BE2C (cell line): ENCODE measurements around the gene IFNL1.
"Not testable (repeated sequence)": the region's sequence is repeated elsewhere in the genome, so short reads cannot be mapped to it uniquely, and the experiment has no call there.

Experiments used
- DNase-seq: peaks from one replicate; pipeline ENCODE4 v3.0.0-alpha.2; 2020
- H3K27me3 ChIP-seq: fragments of 250-450 bp; sonication (Bioruptor Pico); 2 replicates; pipeline ENCODE4 v1.5.1; 2020; ENCODE audit warnings: mild to moderate bottlenecking
- H3K36me3 ChIP-seq: fragments of 250-450 bp; sonication (Bioruptor Pico); 2 replicates; pipeline ENCODE4 v1.5.1; 2020; ENCODE audit warnings: mild to moderate bottlenecking
- H3K4me1 ChIP-seq: fragments of 250-450 bp; sonication (Bioruptor Pico); 2 replicates; pipeline ENCODE4 v1.5.1; 2020
- H3K4me3 ChIP-seq: 2 replicates; pipeline ENCODE4 v1.5.1; 2011; ENCODE audit warnings: low read depth, low read length
- H3K9me3 ChIP-seq: fragments of 250-450 bp; sonication (Bioruptor Pico); 2 replicates; pipeline ENCODE4 v1.5.1; 2020
- CTCF ChIP-seq: IDR thresholded peaks from 2 replicates; pipeline ENCODE4 v1.5.1; 2012; ENCODE audit warnings: mild to moderate bottlenecking, low read depth, low read length

The IFNL1 gene

GRCh38 chr19:39334444-39334976, 38.3 kb downstream of the IFNL1 start:
- TF ChIP-seq CTCF, result no peak
- DNase-seq, result no peak
- Histone ChIP-seq H3K36me3 (no peaks in the 10 kb centered on the region), H3K9me3 (no peaks in the 10 kb centered on the region), H3K27me3 (no peaks in the 10 kb centered on the region), H3K4me3 (no peak overlapping the region), H3K4me1 (no peaks in the 10 kb centered on the region)

- Histone ChIP-seq H3K36me3 (no peaks in the 10 kb centered on the region), H3K27me3 (no peaks in the 10 kb centered on the region), H3K4me3 (no peak overlapping the region), H3K9me3 (no peaks in the 10 kb centered on the region), H3K4me1 (no peaks in the 10 kb centered on the region)
- TF ChIP-seq CTCF, result no peak
- no peak for DNase-seq
Observed at GRCh38 chr19:39335168-39335548, 39.0 kb downstream of the IFNL1 start.

GRCh38 chr19:39336483-39336882, 40.3 kb downstream of the IFNL1 start:
- Histone ChIP-seq H3K27me3 (no peaks in the 10 kb centered on the region), H3K4me3 (no peak overlapping the region), H3K4me1 (no peaks in the 10 kb centered on the region), H3K36me3 (no peaks in the 10 kb centered on the region), H3K9me3 (no peaks in the 10 kb centered on the region)
- DNase-seq, result no peak
- no peak for TF ChIP-seq CTCF

GRCh38 chr19:39339674-39340073, 43.5 kb downstream of the IFNL1 start:
- no peak for TF ChIP-seq CTCF
- no peaks in the 10 kb centered on the region for H3K36me3 ChIP-seq
- no peak for DNase-seq
- H3K27me3 ChIP-seq, result no peaks in the 10 kb centered on the region
- no peaks in the 10 kb centered on the region for H3K4me1 ChIP-seq
- H3K9me3 ChIP-seq, result no peaks in the 10 kb centered on the region
- no peak overlapping the region for H3K4me3 ChIP-seq

- H3K4me1 ChIP-seq, DNase-seq, H3K4me3 ChIP-seq, H3K36me3 ChIP-seq, H3K9me3 ChIP-seq, H3K27me3 ChIP-seq: not testable (repeated sequence)
Observed at GRCh38 chr19:39340156-39340555, 43.9 kb downstream of the IFNL1 start.

GRCh38 chr19:39341129-39341718, 45.0 kb downstream of the IFNL1 start:
- Histone ChIP-seq H3K9me3 (no peaks in the 10 kb centered on the region), H3K36me3 (peaks cover 7% of the 10 kb centered on the region; the same call in 1 of the 2 replicates), H3K27me3 (no peaks in the 10 kb centered on the region), H3K4me3 (peak overlapping the region; percentile 98), H3K4me1 (no peaks in the 10 kb centered on the region)
- TF ChIP-seq CTCF, result no peak
- peak; percentile 22 for DNase-seq
